Lower lobe of right lung (tissue), 2 donors: Measurements from ENCODE around the gene CEBPE. TPM values are rescaled to one million over a fixed set of nuclear protein-coding genes. Genes with fewer than 3 reads are reported as not detected.

Experiments
- ATAC-seq, 2 donors: fragments of 200-7000 bp; cut with Tn5 transposase; one replicate each; pipeline ENCODE4 v1.9.1; 2020 to 2022; ENCODE audit warnings: mild to moderate bottlenecking in 2 of 2, moderate library complexity in 2 of 2
- DNase-seq: peaks from one replicate; pipeline ENCODE4 v3.0.0-alpha.2; 2020
- H3K27ac ChIP-seq: fragments of 200-600 bp; one replicate; pipeline ENCODE4 v1.8.0; 2022
- H3K27me3 ChIP-seq: fragments of 200-600 bp; one replicate; pipeline ENCODE4 v1.8.0; 2022; ENCODE audit warnings: low read depth
- H3K36me3 ChIP-seq: fragments of 200-600 bp; one replicate; pipeline ENCODE4 v1.8.0; 2022; ENCODE audit warnings: mild to moderate bottlenecking
- H3K4me1 ChIP-seq: fragments of 200-600 bp; one replicate; pipeline ENCODE4 v1.8.0; 2022
- H3K4me3 ChIP-seq: fragments of 200-600 bp; one replicate; pipeline ENCODE4 v1.8.0; 2022; ENCODE audit warnings: mild to moderate bottlenecking
- H3K9me3 ChIP-seq: fragments of 200-600 bp; one replicate; pipeline ENCODE4 v1.8.0; 2022
- CTCF ChIP-seq: fragments of 200-600 bp; IDR thresholded peaks from one replicate; pipeline ENCODE4 v1.8.0; 2022; ENCODE audit warnings: antibody characterized with exemption, mild to moderate bottlenecking
- intact Hi-C: fragments of 100-400 bp; cut with DNase I; formaldehyde crosslinking; loops from one replicate; pipeline ENCODE4 v1.11.0; 2022
- total RNA-seq: library from RNA; stranded (reverse); fragmentation: NEBNext Ultra II Directional; extraction: Animal tissue kit (Norgen Biotek cat#: 25700); gene quantifications from one replicate; pipeline ENCODE4 v1.2.1, GENCODE V29; 2021
- donor health status: DM: no; HTN: yes; CAD: no; lungs with severe emphysema.

Gene CEBPE
- total RNA-seq, 1 donor from 2014 or later = 0.32 TPM

GRCh38 chr14:23130871-23131270, 11.8 kb upstream of the CEBPE start:
- Histone ChIP-seq H3K4me1 (no peaks in the 10 kb centered on the region), H3K27ac (no peak overlapping the region), H3K4me3 (no peak overlapping the region), H3K9me3 (no peaks in the 10 kb centered on the region), H3K36me3 (peaks cover 28% of the 10 kb centered on the region), H3K27me3 (no peaks in the 10 kb centered on the region)
- intact Hi-C loops = no loop called here
- ATAC-seq (peak in 1 of 2 donors; percentile 48), DNase-seq (peak; percentile 64)
- no peak for TF ChIP-seq CTCF

- H3K4me1 ChIP-seq = no peaks in the 10 kb centered on the region
- H3K27ac ChIP-seq = no peak overlapping the region
- no peak overlapping the region for H3K4me3 ChIP-seq
- H3K9me3 ChIP-seq = no peaks in the 10 kb centered on the region
- no peak for ATAC-seq
- H3K27me3 ChIP-seq = no peaks in the 10 kb centered on the region
- peaks cover 28% of the 10 kb centered on the region for H3K36me3 ChIP-seq
- intact Hi-C loops = no loop called here
- TF ChIP-seq CTCF = no peak
- DNase-seq = no peak
These were observed 10.8 kb upstream of the CEBPE start for GRCh38 chr14:23129759-23130316.

- Histone ChIP-seq H3K9me3 (no peaks in the 10 kb centered on the region), H3K4me3 (no peak overlapping the region), H3K36me3 (peaks cover 28% of the 10 kb centered on the region), H3K27ac (no peak overlapping the region), H3K4me1 (no peaks in the 10 kb centered on the region), H3K27me3 (no peaks in the 10 kb centered on the region)
- intact Hi-C loops = no loop called here
- no peak for TF ChIP-seq CTCF
- no peak for DNase-seq
- ATAC-seq = no peak
These were observed 10.1 kb upstream of the CEBPE start for GRCh38 chr14:23128969-23129758.

GRCh38 chr14:23127861-23128260, 8.8 kb upstream of the CEBPE start:
- H3K9me3 ChIP-seq = no peaks in the 10 kb centered on the region
- H3K36me3 ChIP-seq = peaks cover 28% of the 10 kb centered on the region
- DNase-seq (no peak), ATAC-seq (no peak)
- no peaks in the 10 kb centered on the region for H3K4me1 ChIP-seq
- intact Hi-C loops = no loop called here
- H3K27me3 ChIP-seq = no peaks in the 10 kb centered on the region
- no peak for TF ChIP-seq CTCF
- H3K27ac ChIP-seq = no peak overlapping the region
- no peak overlapping the region for H3K4me3 ChIP-seq

GRCh38 chr14:23126548-23127278, 7.7 kb upstream of the CEBPE start:
- H3K27ac ChIP-seq = no peak overlapping the region
- H3K4me3 ChIP-seq = no peak overlapping the region
- H3K4me1 ChIP-seq = no peaks in the 10 kb centered on the region
- H3K36me3 ChIP-seq = peaks cover 28% of the 10 kb centered on the region
- intact Hi-C loops = no loop called here
- H3K27me3 ChIP-seq = no peaks in the 10 kb centered on the region
- DNase-seq (no peak), ATAC-seq (no peak)
- no peak for TF ChIP-seq CTCF
- no peaks in the 10 kb centered on the region for H3K9me3 ChIP-seq
